Liver (tissue), 3 donors: ENCODE results near the gene PTPRD.

ENCODE experiments used
- CTCF ChIP-seq: fragments of 150-350 bp; IDR thresholded peaks from 2 replicates; pipeline ENCODE4 v1.5.1; 2017; ENCODE audit warnings: improper control_type of control experiment, low read depth, low read length; ENCODE audit not compliant: missing input control
- EGR1 ChIP-seq, 2 donors: IDR thresholded peaks; 2 replicates each; pipeline ENCODE4 v1.6.1; 2016 to 2018; ENCODE audit warnings: antibody characterized with exemption in 2 of 2, low read depth in 2 of 2
- HNF4A ChIP-seq, 2 donors: conservative IDR thresholded peaks; 2 replicates each; pipeline ENCODE4 v1.6.1; 2016; ENCODE audit warnings: antibody characterized with exemption in 2 of 2, mild to moderate bottlenecking in 2 of 2
- JUND ChIP-seq, 2 donors: IDR thresholded peaks; 2 replicates each; pipeline ENCODE4 v1.6.1; 2016; ENCODE audit warnings: antibody characterized with exemption in 2 of 2
- RAD21 ChIP-seq, 2 donors: IDR thresholded peaks; 2 replicates each; pipeline ENCODE4 v1.6.1; 2016; ENCODE audit warnings: antibody characterized with exemption in 2 of 2, mild to moderate bottlenecking in 2 of 2
- RXRA ChIP-seq, 2 donors: IDR thresholded peaks; 2 replicates each; pipeline ENCODE4 v1.6.1; 2017 to 2018; ENCODE audit warnings: antibody characterized with exemption in 2 of 2, mild to moderate bottlenecking in 1 of 2
- TF ChIP-seq, protein P1 (sequence below): IDR thresholded peaks from 2 replicates; pipeline ENCODE4 v1.6.1; 2016; ENCODE audit warnings: antibody characterized with exemption
- donor health status: healthy.
- donor health status: healthy.

GRCh38 chr9:8457055-8457454 is 2155.7 kb downstream of the PTPRD start:
- no peak for TF ChIP-seq CTCF
- TF ChIP-seq JUND (IDR thresholded peaks at IDR 0.05): no peak
- TF ChIP-seq, protein P1, sequence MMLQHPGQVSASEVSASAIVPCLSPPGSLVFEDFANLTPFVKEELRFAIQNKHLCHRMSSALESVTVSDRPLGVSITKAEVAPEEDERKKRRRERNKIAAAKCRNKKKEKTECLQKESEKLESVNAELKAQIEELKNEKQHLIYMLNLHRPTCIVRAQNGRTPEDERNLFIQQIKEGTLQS: no peak
- no peak for TF ChIP-seq HNF4A (conservative IDR thresholded peaks at IDR 0.05)
- TF ChIP-seq RAD21 (IDR thresholded peaks at IDR 0.05): no peak
- TF ChIP-seq RXRA (IDR thresholded peaks at IDR 0.05): no peak
- TF ChIP-seq EGR1 (IDR thresholded peaks at IDR 0.05; ENCODE audit: low read depth in 2 of 2): no peak
